Renal pelvis (tissue), 4 donors: ENCODE measurements around the gene ICE1. TPM values are rescaled to one million over a fixed set of nuclear protein-coding genes. Genes with fewer than 3 reads are reported as not detected.
"Not testable (repeated sequence)": the region's sequence is repeated elsewhere in the genome, so short reads cannot be mapped to it uniquely, and the experiment has no call there.

Source experiments
- DNase-seq: peaks from one replicate; pipeline ENCODE4 v3.0.0-alpha.2; 2013
- polyA plus RNA-seq, 3 donors: library from polyadenylated mRNA; unstranded; fragments of 120-200 nt; gene quantifications; one replicate each; pipeline ENCODE4 v1.2.1, GENCODE V29; 2013; ENCODE audit not compliant: insufficient read length in 3 of 3

ICE1 gene
- polyA plus RNA-seq, 3 donors: 35.8 to 39.8 (median 36.8) TPM

- no peak for DNase-seq
Measured at GRCh38 chr5:5483880-5484598, 61.6 kb downstream of the ICE1 start.

- no peak for DNase-seq
Measured at GRCh38 chr5:5486122-5486521, 63.6 kb downstream of the ICE1 start.

- DNase-seq: no peak
Measured at GRCh38 chr5:5487585-5488360, 65.3 kb downstream of the ICE1 start.

GRCh38 chr5:5490774-5491347 is 68.4 kb downstream of the ICE1 start:
- no peak for DNase-seq

- peak; percentile 57 for DNase-seq
Measured at GRCh38 chr5:5492087-5492933, 69.8 kb downstream of the ICE1 start.

GRCh38 chr5:5492934-5493271 is 70.4 kb downstream of the ICE1 start:
- DNase-seq: not testable (repeated sequence)

- DNase-seq: peak; percentile 48
Measured at GRCh38 chr5:5494489-5495402, 72.3 kb downstream of the ICE1 start.

- DNase-seq: peak; percentile 59
Measured at GRCh38 chr5:5497152-5497788, 74.8 kb downstream of the ICE1 start.

GRCh38 chr5:5499442-5499841 is 77.0 kb downstream of the ICE1 start:
- no peak for DNase-seq

- DNase-seq: no peak
Measured at GRCh38 chr5:5504325-5504724, 81.8 kb downstream of the ICE1 start.

GRCh38 chr5:5505815-5506214 is 83.3 kb downstream of the ICE1 start:
- DNase-seq: no peak

GRCh38 chr5:5508391-5508790 is 85.9 kb downstream of the ICE1 start:
- no peak for DNase-seq

- no peak for DNase-seq
Measured at GRCh38 chr5:5511904-5512416, 89.5 kb downstream of the ICE1 start.

GRCh38 chr5:5512543-5512942 is 90.1 kb downstream of the ICE1 start:
- DNase-seq: peak; percentile 17

- DNase-seq: not testable (repeated sequence)
Measured at GRCh38 chr5:5520622-5521021, 98.1 kb downstream of the ICE1 start.

GRCh38 chr5:5521029-5521428 is 98.6 kb downstream of the ICE1 start:
- no peak for DNase-seq

GRCh38 chr5:5521478-5521877 is 99.0 kb downstream of the ICE1 start:
- DNase-seq: no peak

GRCh38 chr5:5522336-5522735 is 99.9 kb downstream of the ICE1 start:
- DNase-seq: no peak

- no peak for DNase-seq
Measured at GRCh38 chr5:5523066-5523505, 100.6 kb downstream of the ICE1 start.

GRCh38 chr5:5524327-5524726 is 101.8 kb downstream of the ICE1 start:
- DNase-seq: no peak
